DMS 273 (cell line): Measurements from ENCODE around the gene RSPRY1.
"Not testable (repeated sequence)": the region's sequence is repeated elsewhere in the genome, so short reads cannot be mapped to it uniquely, and the experiment has no call there.

Source experiments
- DNase-seq: peaks from one replicate; lab custom pipeline; 2025; ENCODE audit not compliant: unreplicated experiment; lab: John Stamatoyannopoulos, UW

RSPRY1 gene

GRCh38 chr16:57252148-57252721 lies 66.1 kb downstream of the RSPRY1 start:
- no peak for DNase-seq

GRCh38 chr16:57253466-57253865 lies 67.3 kb downstream of the RSPRY1 start:
- no peak for DNase-seq

DNA sequence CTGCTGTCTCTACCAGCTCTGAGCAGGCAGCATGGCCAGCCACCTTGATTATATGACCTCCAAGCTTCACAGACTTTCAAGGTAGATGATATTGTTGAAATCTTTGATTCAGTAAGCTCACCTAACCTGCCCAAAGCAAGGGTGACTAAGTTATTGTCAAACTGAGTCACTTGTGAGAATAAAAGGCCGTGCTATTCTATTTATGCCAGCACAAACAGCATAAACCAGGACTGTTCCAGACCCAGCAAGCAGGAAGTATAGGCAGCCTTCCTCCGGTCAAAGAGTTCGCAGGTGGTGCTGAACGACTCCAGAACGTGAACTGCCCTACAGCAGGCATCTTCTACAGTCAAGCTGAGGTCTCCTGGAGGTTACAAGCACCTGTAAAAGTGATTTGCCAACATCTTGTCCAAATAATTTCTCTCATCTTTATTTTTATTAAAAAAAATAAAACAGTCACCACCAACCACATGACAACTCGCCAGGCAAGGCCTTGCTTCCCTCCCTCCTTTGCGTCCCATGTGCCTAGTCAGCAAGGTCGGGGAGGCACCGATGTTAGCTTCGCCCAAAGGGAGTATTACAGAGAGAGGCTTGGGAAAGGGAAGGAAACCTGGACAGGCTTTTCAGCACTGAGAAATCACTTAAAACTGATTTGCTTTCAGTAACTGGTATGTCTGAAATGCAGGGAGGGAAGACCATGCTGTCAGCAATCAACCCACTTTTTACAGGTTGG lies 69.7 kb downstream of the RSPRY1 start:
- DNase-seq: no peak

DNA sequence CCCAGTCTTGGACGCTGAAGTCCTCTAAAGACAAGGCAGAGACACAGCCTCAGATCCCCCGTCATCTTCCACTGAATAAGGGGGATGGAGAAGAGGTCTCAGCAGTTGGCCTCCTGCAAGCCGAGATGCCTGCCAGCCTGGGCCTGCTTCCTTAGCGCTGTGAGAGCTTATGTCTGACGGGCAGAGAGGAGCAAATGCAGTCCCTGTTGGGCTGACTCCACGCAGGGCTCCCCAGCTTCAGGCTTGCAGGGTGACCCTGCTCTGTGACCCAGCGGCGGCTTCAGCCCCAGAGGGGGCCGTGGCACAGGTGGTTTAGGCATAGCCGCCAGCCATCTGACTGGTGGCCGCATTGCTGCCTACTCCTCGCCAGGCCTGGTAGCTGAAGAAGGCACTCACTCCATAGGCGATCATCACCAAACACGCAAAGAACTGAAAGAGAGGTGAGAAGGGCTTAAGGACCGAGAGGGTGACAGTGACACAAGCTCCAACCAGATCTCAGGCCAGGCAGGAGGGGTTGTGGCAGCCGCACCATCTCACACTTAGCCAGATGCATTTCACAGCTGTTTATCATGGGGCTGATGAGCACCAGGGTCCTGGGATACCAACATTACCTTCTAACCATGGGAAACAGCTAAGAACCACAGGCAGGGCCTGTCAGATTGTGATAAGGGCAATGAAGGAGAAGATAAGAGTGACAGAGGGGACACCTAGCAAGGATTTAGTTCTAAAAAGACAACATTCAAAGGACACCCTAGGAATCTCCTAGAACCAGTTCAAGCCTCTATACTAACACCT lies 70.7 kb downstream of the RSPRY1 start:
- DNase-seq: no peak

GRCh38 chr16:57257455-57258070 lies 71.4 kb downstream of the RSPRY1 start:
- DNase-seq: no peak

DNA sequence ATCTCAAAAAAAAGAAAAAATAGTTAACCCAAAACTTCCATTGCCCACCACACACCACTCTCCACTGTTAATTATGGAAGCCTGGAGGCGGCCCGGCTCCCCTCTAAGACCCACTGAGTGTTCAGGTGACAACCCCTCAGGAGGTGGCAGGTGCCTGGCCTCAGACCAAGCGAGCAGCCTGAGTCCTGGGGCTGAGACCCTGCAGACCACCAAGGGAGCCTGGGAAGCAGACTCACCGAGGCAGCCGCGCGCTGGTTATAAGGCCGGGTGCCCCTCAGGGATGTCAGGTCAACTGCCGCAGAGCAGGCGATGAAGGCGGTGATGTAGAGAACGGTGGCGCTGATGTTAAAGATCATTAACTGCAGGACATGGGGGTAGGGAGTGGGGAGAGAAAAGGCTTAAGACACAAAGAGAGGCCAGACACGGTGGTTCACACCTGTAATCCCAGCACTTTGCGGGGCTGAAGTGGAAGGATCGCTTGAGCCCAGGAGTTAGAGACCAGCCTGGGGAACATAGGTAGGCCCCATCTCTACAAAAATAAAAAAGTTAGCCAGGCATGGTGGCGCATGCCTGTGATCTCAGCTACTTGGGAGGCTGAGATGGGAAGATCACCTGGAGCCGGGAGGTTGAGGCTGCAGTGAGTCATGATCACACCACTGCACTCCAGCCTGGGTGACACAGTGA lies 72.2 kb downstream of the RSPRY1 start:
- no peak for DNase-seq

DNA sequence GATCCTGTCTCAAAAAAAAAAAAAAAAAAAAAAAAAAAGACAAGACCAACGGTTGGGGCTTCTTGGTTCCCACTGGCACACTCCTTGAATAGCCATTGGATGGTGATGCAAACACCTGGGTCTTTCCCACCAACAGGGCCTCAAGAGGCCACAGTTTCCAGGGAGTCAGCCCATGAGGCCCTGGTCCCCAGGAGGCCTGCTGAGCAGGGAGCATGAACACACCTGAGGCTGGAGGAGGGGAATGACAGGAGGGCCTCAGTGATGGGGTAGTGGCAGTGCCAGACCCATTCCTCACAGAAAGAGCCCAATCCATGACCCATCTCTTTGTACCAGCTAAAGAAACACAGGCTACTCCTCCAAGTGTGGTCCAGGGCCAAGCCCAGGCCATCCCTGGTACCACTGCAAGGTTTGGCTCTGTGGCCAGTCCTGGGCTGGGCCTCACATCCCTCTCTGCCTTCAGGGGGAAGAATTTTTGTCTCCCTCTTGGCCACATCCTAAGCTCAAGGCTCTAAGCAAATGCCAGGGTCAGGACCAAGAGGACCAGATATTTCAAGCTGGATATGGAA lies 72.9 kb downstream of the RSPRY1 start:
- no peak for DNase-seq

DNA sequence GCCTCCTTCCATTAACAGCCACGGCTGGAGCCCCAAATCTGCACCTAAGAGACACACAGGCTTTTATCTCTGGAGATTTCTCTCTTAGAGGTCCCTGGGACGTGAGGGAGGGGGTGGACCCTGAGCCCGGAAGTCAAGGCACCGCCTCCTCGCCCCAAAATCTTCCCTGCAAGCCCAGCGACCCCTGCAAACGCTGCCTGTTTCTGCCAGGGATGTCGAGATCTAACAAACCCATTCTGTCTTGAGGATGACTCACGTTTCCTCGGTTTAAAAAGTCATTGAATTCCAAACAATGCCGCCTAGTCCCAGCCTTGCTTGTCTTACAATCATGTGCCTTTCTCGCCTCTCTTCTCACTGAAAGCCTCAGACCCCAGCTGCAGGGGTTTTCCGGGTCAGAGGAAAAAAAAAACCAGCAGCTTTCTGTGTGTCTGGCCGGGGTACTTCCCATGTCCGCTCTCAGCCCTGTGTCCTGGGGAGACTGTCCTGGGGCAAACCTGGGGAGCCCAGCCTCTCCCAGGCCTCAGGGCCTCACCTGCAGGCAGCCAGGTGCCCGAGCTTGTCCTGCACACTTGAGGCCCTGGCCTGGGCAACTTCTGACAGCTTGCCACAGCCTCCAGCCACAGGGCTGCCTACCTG lies 74.3 kb downstream of the RSPRY1 start:
- no peak for DNase-seq

DNA sequence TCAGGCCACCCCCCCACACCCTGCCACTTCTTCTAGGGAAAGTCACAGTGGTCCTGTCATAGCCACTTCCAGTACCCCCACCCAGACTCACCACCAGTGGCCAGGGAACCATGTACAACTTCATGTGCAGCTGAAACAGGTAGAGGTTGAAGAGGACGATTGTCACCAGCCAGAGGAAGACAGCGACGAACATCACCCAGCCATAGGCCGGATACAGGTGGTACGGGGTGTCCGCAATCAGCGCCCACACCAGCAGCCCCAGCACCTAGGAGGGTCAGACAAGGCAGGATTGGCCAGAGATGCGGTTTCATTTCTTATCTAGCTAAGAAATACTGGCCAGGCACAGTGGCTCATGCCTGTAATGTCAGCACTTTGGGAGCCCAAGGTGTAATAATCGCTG lies 75.7 kb downstream of the RSPRY1 start:
- no peak for DNase-seq

GRCh38 chr16:57262841-57263540 lies 76.9 kb downstream of the RSPRY1 start:
- no peak for DNase-seq

GRCh38 chr16:57263541-57264351 lies 77.6 kb downstream of the RSPRY1 start:
- DNase-seq: no peak

- DNase-seq: no peak
Measured at GRCh38 chr16:57264381-57264780, 78.3 kb downstream of the RSPRY1 start.

- DNase-seq: no peak
Measured at GRCh38 chr16:57264950-57265371, 78.8 kb downstream of the RSPRY1 start.

- DNase-seq: peak; percentile 68
Measured at GRCh38 chr16:57265850-57266530, 79.9 kb downstream of the RSPRY1 start.

DNA sequence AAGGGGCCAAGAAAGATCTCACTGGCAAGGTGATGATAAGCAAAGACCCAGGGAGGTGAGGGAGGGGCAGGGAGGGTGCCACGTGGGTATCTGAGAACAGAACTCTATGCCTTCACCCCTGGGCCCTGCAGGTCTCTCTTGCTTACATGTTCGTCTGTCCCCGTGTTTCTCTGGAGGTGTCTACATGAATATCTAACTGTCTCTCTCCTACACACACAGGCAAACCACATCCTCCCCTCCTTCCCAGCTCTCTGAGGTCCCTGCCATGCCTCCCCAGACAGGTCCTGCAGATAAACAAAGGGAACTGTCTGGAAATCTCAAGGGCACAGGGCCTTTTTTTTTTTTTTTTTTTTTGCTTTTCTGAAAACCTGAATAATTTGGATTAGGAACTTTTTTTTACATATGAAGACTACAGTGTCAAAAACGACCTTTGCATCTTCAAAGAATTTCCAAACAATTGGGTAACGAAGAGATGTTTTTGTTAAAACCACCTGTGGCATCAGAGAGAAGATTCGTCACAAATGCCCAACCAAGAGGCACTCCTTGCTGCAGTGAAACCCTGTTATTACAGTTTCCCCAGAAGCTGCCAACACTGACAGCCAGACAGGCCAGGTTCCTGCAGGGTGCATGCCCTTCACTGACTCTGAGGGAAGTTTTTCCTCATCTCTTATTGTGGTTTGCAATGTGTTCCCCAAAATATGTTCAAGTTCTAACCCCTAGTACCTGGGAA lies 80.6 kb downstream of the RSPRY1 start:
- no peak for DNase-seq

DNA sequence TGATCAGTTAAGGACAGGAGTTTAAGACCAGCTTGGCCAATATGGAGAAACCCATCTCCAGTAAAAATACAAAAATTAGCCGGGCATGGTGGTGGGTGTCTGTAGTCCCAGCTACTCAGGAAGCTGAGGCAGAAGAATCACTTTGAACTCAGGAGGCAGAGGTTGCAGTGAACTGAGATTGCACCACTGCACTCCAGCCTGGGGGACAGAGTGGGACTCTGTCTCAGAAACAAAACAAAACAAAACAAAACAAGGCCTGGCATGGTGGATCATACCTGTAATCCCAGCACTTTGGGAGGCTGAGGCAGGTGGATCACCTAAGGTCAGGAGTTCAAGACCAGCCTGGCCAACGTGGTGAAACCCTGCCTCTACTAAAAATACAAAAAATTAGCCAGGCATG lies 81.2 kb downstream of the RSPRY1 start:
- DNase-seq: not testable (repeated sequence)
